AG04449 (cell line): ENCODE measurements around the gene SH3PXD2A.

Experiments used
- CTCF ChIA-PET: fragments of 350-600 bp; formaldehyde crosslinking; extraction: SDS; loops from one replicate; lab custom pipeline; 2021; ENCODE audit warnings: antibody characterized with exemption; lab: Yijun Ruan, JAX
- POLR2A ChIA-PET: fragments of 400-600, 350-600 bp; formaldehyde crosslinking; extraction: SDS; loops from one replicate; lab custom pipeline; 2020; ENCODE audit warnings: antibody characterized with exemption, inconsistent platforms; lab: Yijun Ruan, JAX
- DNase-seq: peaks from one replicate; pipeline ENCODE4 v3.0.0-alpha.2; 2010; ENCODE audit warnings: low read depth, low spot score
- H3K4me3 ChIP-seq: 2 replicates; pipeline ENCODE4 v1.5.1; 2011; ENCODE audit warnings: low read depth, mild to moderate bottlenecking, control low read depth, low read length
- TF ChIP-seq, protein P1 (sequence below): IDR thresholded peaks from one replicate; pipeline ENCODE4 v1.5.1; 2011; ENCODE audit warnings: mild to moderate bottlenecking, moderate library complexity, low read length, control low read depth, inconsistent platforms; ENCODE audit not compliant: insufficient read depth; ENCODE audit errors: missing control alignments

Gene SH3PXD2A

DNA sequence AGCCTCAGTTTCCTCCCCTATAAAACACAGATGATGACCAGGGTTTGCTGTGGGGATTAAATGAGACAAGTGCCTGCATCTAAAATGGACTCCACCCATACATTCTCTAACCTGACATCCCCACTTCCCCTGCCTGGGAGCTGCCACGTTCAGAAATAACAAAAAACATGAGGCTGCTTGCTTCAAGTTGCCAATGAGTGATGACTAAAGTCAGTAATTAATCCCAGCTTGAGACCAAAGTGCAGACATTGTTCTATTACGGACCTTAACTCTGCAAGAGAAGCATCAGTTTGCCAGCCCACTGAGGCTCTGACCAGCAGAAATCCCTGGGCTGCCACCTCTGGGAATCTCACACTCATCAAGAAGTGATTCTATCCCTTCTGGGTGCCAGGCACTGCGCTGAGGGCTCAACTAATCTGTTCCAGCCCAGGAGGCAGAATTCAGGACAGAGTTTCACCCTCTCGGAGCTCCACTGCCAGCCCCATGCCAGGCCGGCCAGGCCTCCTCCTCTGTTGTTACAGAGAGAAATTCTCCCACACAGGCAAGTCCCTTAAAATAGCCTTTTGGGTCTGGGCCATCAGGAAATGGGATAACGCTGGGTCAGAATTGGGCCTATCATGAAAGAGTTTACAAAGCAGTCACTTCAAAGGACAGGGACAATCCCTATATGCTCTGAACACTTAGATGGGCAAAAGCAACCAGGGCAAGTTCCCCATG lies 11.4 kb downstream of the SH3PXD2A start:
- TF ChIP-seq, protein P1, sequence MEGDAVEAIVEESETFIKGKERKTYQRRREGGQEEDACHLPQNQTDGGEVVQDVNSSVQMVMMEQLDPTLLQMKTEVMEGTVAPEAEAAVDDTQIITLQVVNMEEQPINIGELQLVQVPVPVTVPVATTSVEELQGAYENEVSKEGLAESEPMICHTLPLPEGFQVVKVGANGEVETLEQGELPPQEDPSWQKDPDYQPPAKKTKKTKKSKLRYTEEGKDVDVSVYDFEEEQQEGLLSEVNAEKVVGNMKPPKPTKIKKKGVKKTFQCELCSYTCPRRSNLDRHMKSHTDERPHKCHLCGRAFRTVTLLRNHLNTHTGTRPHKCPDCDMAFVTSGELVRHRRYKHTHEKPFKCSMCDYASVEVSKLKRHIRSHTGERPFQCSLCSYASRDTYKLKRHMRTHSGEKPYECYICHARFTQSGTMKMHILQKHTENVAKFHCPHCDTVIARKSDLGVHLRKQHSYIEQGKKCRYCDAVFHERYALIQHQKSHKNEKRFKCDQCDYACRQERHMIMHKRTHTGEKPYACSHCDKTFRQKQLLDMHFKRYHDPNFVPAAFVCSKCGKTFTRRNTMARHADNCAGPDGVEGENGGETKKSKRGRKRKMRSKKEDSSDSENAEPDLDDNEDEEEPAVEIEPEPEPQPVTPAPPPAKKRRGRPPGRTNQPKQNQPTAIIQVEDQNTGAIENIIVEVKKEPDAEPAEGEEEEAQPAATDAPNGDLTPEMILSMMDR = no peak
- ChIA-PET CTCF (interaction anchor here (1.1 to 1.7 kb wide), 4 partner anchors 9 to 132 kb away, joined by 3 to 6 read pairs (median 6); no protein-coding TSS in a partner anchor), POLR2A (interaction anchor here (0.6 to 0.7 kb wide), 2 partner anchors 11 to 22 kb away, joined by 3 to 5 read pairs; no protein-coding TSS in a partner anchor)
- DNase-seq = no peak
- H3K4me3 ChIP-seq = no peak overlapping the region

DNA sequence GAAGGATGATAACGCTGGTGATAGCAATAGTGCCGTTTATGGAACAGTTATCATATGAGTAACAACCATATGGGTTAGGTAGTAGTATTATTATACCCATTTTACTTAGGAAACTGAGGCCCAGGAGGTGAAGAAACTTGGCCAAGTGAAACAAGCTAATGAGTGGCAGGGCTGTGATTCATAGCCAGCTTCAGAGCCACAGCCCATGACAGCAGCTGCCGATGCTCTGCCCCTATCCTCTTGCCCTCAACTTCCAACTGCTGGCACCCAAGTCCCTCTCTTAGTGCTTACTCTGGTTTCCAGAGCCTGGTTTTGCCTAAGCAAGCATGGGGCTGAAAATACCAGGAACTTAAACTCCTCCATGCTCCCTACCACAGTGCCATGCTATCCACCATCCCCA lies 12.3 kb downstream of the SH3PXD2A start:
- POLR2A ChIA-PET = no interaction called here
- no peak overlapping the region for H3K4me3 ChIP-seq
- TF ChIP-seq, protein P1 = no peak
- CTCF ChIA-PET = interaction anchor here (0.7 to 1.7 kb wide), 6 partner anchors 9 to 131 kb away, joined by 3 to 6 read pairs (median 4); no protein-coding TSS in a partner anchor
- no peak for DNase-seq

DNA sequence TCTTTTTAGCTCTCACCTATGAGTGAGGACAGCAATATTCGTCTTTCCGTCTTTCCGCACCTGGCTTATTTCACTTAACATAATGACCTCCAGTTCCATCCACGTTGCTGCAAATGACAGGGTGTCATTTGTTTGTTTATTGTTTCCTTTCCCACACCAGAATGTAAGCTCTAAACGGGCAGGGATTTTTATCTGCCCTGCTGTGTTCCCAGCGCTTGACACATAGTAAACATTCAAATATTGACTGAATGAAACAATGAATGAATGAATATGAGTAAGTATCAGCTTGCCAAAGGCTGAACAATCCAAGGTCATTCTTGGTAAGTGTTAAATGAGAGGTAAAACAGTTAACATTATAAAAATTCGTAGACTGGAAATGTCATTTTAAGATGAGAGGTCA lies 12.8 kb downstream of the SH3PXD2A start:
- POLR2A ChIA-PET = no interaction called here
- CTCF ChIA-PET = interaction anchor here (0.7 to 1.7 kb wide), 5 partner anchors 9 to 130 kb away, joined by 3 to 6 read pairs (median 5); no protein-coding TSS in a partner anchor
- H3K4me3 ChIP-seq = no peak overlapping the region
- no peak for DNase-seq
- TF ChIP-seq, protein P1 = no peak

DNA sequence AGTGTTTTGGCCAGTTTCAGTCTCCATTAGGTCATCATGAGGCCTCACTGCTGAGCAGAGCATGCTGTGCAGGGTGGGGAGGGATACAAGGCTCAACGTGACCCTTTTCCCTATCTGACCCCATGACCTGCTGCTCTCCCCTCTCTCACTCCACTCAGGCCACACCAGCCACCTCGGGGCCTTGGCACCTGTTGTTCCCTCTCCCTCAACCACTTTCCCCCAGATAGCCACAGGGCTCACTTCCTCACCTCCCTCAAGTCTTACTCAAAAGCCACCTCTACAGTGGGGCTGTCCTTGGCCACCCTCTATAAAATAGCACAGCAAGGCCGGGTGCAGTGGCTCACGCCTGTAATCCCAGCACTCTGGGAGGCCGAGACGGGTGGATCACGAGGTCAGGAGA lies 13.9 kb downstream of the SH3PXD2A start:
- DNase-seq = no peak
- H3K4me3 ChIP-seq = no peak overlapping the region
- POLR2A ChIA-PET = no interaction called here
- CTCF ChIA-PET = no interaction called here
- TF ChIP-seq, protein P1 = no peak

DNA sequence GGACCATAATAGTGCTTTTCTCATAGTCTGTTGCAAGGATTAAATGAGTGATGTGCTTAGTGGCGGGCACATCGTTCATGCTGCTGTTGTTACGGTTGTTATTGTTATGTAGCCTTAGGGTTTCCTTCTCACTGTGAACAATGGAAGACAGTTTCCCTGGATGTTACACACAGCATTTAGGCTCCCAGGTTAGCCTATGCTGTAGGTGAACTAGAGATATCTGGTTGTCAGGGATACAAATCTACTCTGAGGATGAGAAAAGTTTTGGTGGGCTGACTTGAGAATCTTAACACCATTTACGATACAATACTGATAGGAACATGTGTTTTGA lies 14.7 kb downstream of the SH3PXD2A start:
- TF ChIP-seq, protein P1 = no peak
- no peak for DNase-seq
- ChIA-PET POLR2A (no interaction called here), CTCF (no interaction called here)
- H3K4me3 ChIP-seq = no peak overlapping the region

DNA sequence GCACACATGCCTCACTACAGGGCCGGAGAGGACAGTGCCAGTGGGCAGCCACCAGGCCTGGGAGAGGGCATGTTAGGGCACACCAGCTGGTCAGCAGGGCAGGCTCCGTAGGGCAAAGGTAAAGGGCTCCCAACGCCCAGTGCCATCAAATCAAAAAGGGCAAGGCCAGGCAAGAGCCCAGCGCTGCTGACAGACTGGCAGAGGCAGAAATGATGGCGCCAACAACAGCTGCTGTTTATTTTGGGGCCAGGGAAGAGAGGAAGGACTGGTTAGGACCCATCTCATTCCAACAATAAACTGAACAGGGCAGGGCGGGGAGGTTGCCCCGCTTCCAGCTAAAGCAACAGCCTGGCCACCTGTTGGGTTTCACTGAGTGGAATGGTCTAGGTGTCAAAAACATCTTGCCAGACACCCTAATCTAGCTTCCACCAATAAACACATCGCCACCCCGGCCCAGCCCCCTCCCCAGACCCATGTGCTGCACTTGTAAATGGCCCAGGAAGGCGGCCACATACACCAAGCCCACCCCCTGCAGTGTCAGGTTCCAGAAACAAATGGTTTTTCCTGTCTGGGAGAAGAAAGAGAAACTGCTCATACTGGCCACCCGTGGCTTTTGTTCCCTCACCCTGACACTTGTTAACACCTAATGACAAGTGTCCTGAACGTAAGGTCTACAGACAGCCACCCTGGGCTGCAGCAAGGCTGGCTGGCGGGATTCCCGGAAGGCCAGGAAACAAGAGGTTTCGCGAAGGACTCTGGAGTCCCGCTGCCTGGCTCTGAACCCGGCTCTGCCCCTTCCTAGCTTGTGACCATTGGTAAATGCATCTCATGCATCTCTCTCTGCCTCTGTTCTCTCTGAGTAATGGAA lies 15.3 kb downstream of the SH3PXD2A start:
- ChIA-PET CTCF (interaction anchor here (1.1 to 2.2 kb wide), 4 partner anchors 12 to 128 kb away, joined by 3 to 6 read pairs (median 4); no protein-coding TSS in a partner anchor), POLR2A (no interaction called here)
- TF ChIP-seq, protein P1 = no peak
- H3K4me3 ChIP-seq = no peak overlapping the region
- DNase-seq = no peak
